Measurements from ENCODE around the gene TAC1. TPM values are rescaled to one million over a fixed set of nuclear protein-coding genes. Genes with fewer than 3 reads are reported as not detected.

TAC1 gene
- total RNA-seq: not detected in 2 replicates

GRCh38 chr7:97731736-97732564, at the start of gene TAC1:
TSS of gene TAC1 (plus strand) at chr7:97732086. CDS start at chr7:97732613, 527 bp downstream.

Other genes starting within 250 kb of the TAC1 start
- gene ASNS, start 140.3 kb downstream of the TAC1 start, total RNA-seq: 51.5 and 69.6 TPM in 2 replicates